ENCODE data around the gene METTL13.

DNA sequence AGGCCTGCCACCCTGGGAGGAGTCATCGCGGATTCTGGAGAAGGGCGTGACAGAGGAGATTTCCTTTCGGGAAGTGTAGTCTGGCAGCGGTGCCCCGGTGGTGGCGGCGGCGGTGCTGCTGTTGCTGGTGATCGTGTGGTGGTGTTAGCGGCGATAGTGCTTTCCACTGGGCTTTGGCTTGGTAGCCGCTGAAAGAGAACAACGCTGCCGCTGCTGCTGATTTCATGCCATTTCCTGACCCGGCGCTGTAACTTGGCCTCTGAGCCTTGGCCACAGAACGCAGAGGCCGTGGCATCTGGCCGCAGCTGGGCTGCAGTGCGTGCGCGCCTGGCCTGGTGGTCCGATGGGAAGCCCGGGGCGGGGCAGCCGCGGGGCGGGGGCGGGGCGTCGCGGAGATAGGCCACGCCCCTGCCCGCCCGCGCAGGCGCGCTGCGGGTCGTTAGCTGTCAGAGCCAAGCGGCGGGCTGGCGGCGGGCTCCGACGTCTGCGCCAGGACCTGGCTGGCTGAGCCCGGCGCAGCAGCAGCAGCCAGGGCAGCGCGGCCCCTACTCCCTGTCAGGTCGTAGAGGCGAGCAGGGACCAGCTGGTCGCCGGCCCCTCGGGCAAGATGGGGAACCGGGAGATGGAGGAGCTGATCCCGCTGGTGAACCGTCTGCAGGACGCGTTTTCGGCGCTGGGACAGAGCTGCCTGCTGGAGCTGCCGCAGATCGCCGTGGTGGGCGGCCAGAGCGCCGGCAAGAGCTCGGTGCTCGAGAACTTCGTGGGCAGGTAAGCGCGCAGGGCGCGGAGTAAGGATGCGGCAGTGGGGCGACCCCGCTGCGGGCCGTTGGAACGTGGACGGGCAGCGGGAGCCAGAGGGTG, 59.8 kb downstream of the METTL13 start, which contains the start of gene DNM3:
- TF ChIP-seq CTCF (conservative IDR thresholded peaks at IDR 0.05 in 1 of 2, IDR thresholded peaks at IDR 0.05 in 1 of 2; ENCODE audit: low read depth in 1 of 2, low read length in 2 of 2): no peak
- no peak for TF ChIP-seq EZH2 (IDR thresholded peaks at IDR 0.05; ENCODE audit: low read length, missing control alignments)
